Activated T-cell treated with anti-CD3 and anti-CD28 coated beads, Interleukin-2, amount 50 U/mL, for 48 hours (primary cell): ENCODE measurements around the gene PSMD1.

Experiments
- DNase-seq, 2 experiments: peaks; one replicate each; pipeline ENCODE4 v3.0.0-alpha.2; 2020

PSMD1 gene

GRCh38 chr2:231213931-231214642 is 157.4 kb downstream of the PSMD1 start:
- DNase-seq = no peak

GRCh38 chr2:231218366-231218765 is 161.7 kb downstream of the PSMD1 start:
- DNase-seq = no peak

GRCh38 chr2:231219289-231219688 is 162.6 kb downstream of the PSMD1 start:
- no peak for DNase-seq

GRCh38 chr2:231221761-231222160 is 165.1 kb downstream of the PSMD1 start:
- no peak for DNase-seq
